ENCODE measurements around the gene PAN3. TPM values are rescaled to one million over a fixed set of nuclear protein-coding genes. Genes with fewer than 3 reads are reported as not detected.

Gene PAN3
- total and polyA plus RNA-seq, 4 donors = 10.3 to 65.4 (median 23.5) TPM

DNA sequence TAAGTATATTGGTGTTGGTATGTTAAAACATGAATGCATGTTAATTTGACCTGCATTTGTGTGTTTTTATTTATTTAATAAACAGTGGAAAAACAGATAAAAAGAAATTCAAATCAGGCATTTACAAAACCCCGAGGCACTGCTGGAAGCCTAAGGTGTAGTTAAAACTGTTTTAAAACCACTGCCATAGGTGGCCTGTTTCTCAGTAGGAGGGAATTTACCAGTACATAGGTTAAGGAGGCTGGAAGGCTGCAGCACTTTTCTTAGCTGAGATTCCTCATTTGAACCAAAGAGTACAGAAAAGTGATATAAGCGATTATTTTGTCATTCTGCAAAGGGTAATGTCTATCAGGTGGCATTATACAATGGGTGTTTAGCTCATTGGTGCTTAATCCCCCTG, 99.6 kb downstream of the PAN3 start:
- H3K27ac ChIP-seq (ENCODE audit: low read depth in 1 of 2, low read length in 1 of 2) = no peak overlapping the region
- ATAC-seq (ENCODE audit: insufficient read depth, low FRiP score) (no peak), DNase-seq (no peak)
- no peaks in the 10 kb centered on the region for H3K9me3 ChIP-seq (ENCODE audit: control insufficient read depth in 4 of 4, insufficient read depth in 3 of 4, low read length in 3 of 4)
- no peak overlapping the region for H3K4me3 ChIP-seq
- TF ChIP-seq, protein P1, sequence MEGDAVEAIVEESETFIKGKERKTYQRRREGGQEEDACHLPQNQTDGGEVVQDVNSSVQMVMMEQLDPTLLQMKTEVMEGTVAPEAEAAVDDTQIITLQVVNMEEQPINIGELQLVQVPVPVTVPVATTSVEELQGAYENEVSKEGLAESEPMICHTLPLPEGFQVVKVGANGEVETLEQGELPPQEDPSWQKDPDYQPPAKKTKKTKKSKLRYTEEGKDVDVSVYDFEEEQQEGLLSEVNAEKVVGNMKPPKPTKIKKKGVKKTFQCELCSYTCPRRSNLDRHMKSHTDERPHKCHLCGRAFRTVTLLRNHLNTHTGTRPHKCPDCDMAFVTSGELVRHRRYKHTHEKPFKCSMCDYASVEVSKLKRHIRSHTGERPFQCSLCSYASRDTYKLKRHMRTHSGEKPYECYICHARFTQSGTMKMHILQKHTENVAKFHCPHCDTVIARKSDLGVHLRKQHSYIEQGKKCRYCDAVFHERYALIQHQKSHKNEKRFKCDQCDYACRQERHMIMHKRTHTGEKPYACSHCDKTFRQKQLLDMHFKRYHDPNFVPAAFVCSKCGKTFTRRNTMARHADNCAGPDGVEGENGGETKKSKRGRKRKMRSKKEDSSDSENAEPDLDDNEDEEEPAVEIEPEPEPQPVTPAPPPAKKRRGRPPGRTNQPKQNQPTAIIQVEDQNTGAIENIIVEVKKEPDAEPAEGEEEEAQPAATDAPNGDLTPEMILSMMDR (IDR thresholded peaks at IDR 0.05; ENCODE audit: control extremely low read depth, extremely low read depth) = no peak
- no peaks in the 10 kb centered on the region for H3K4me1 ChIP-seq (ENCODE audit: control insufficient read depth in 5 of 5, insufficient read depth in 5 of 5, low read length in 5 of 5)
- 92 to 93% methylated on average over 2 of the region's 2 CpGs for WGBS, 2 donors
- no peaks in the 10 kb centered on the region for H3K27me3 ChIP-seq (ENCODE audit: control insufficient read depth in 3 of 3, insufficient read depth in 3 of 3, low read length in 2 of 3)
- peaks cover 2 to 13% (median 5%) of the 10 kb centered on the region in 4 donors for H3K36me3 ChIP-seq (ENCODE audit: control insufficient read depth in 4 of 4, insufficient read depth in 4 of 4, low read length in 4 of 4)
- no peak overlapping the region for H3K9ac ChIP-seq (ENCODE audit: insufficient read depth in 1 of 2, low read length in 2 of 2)

DNA sequence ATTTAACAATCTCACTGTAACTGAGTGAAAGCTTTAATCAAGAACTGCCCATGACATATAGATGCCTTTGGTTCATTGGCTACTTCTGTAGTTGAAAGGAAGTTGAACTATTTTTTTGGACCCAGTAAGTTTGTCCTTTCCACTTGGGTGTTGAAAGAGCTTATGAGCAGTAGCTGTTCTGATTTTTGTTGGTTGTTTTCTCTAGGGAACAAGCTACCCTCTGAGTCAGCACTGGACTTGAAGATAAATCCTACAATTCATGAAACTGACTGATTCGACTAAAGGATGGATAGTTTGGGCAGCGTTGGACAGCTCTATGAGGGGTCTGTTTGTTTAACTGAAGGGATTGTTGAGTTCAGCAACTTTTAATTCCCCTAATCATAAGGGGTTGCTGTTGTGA, 101.0 kb downstream of the PAN3 start:
- ATAC-seq (ENCODE audit: insufficient read depth, low FRiP score) (no peak), DNase-seq (no peak)
- Histone ChIP-seq H3K4me1 (ENCODE audit: control insufficient read depth in 5 of 5, insufficient read depth in 5 of 5, low read length in 5 of 5) (no peaks in the 10 kb centered on the region), H3K27ac (ENCODE audit: low read depth in 1 of 2, low read length in 1 of 2) (no peak overlapping the region), H3K36me3 (ENCODE audit: control insufficient read depth in 4 of 4, insufficient read depth in 4 of 4, low read length in 4 of 4) (peaks cover 2 to 13% (median 8%) of the 10 kb centered on the region in 4 donors), H3K9me3 (ENCODE audit: control insufficient read depth in 4 of 4, insufficient read depth in 3 of 4, low read length in 3 of 4) (no peaks in the 10 kb centered on the region), H3K4me3 (no peak overlapping the region), H3K27me3 (ENCODE audit: control insufficient read depth in 3 of 3, insufficient read depth in 3 of 3, low read length in 2 of 3) (no peaks in the 10 kb centered on the region), H3K9ac (ENCODE audit: insufficient read depth in 1 of 2, low read length in 2 of 2) (no peak overlapping the region)
- WGBS, 2 donors = 78 to 87% methylated on average over 2 of the region's 2 CpGs
- TF ChIP-seq, protein P1 (IDR thresholded peaks at IDR 0.05; ENCODE audit: control extremely low read depth, extremely low read depth) = no peak

DNA sequence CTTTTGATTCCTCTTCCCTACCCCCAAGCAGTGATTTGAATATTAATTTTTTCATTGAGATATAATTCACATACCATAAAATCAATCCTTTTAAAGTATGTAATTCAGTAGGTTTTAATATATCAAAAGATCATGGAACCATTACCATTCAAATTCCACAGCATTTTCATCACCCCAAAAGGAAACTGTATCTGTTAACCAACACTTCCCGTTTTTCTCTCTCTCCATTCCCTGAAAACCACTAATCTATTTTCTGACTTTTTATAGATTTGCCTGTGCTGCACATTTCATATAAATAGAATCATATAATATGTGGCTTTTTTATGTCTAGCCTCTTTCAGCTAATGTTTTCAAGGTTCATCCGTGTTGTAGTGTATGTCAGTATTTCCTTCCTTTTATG, 107.1 kb downstream of the PAN3 start:
- Histone ChIP-seq H3K27me3 (ENCODE audit: control insufficient read depth in 3 of 3, insufficient read depth in 3 of 3, low read length in 2 of 3) (no peaks in the 10 kb centered on the region), H3K4me1 (ENCODE audit: control insufficient read depth in 5 of 5, insufficient read depth in 5 of 5, low read length in 5 of 5) (no peaks in the 10 kb centered on the region), H3K36me3 (ENCODE audit: control insufficient read depth in 4 of 4, insufficient read depth in 4 of 4, low read length in 4 of 4) (peaks cover 2 to 16% (median 8%) of the 10 kb centered on the region in 4 donors), H3K4me3 (no peak overlapping the region), H3K9ac (ENCODE audit: insufficient read depth in 1 of 2, low read length in 2 of 2) (no peak overlapping the region), H3K9me3 (ENCODE audit: control insufficient read depth in 4 of 4, insufficient read depth in 3 of 4, low read length in 3 of 4) (peaks cover 0 to 2% (median 0%) of the 10 kb centered on the region in 4 donors), H3K27ac (ENCODE audit: low read depth in 1 of 2, low read length in 1 of 2) (no peak overlapping the region)
- WGBS, 2 donors = 23 to 66% methylated on average over 2 of the region's 2 CpGs
- ATAC-seq (ENCODE audit: insufficient read depth, low FRiP score) (no peak), DNase-seq (no peak)
- TF ChIP-seq, protein P1 (IDR thresholded peaks at IDR 0.05; ENCODE audit: control extremely low read depth, extremely low read depth) = no peak

DNA sequence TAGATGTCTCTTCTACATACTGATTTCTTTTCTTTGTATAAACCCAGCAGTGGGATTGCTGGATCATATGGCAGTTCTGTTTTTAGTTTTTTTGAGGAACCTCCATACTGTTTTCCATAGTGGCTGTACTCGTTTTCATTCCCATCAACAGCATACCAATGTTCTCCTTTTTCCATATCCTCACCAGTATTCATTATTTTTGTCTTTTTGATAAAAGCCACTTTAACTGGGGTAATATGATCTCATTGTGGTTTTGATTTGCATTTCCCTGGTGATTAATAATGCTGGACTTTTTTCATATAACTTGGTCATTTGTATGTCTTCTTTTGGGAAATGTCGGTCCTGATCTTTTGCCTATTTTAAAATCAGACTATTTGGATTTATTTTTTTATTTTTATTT, 108.5 kb downstream of the PAN3 start:
- ATAC-seq (ENCODE audit: insufficient read depth, low FRiP score) (no peak), DNase-seq (no peak)
- 91 to 94% methylated on average over 2 of the region's 2 CpGs for WGBS, 2 donors
- no peaks in the 10 kb centered on the region for H3K27me3 ChIP-seq (ENCODE audit: control insufficient read depth in 3 of 3, insufficient read depth in 3 of 3, low read length in 2 of 3)
- no peak overlapping the region for H3K9ac ChIP-seq (ENCODE audit: insufficient read depth in 1 of 2, low read length in 2 of 2)
- no peak overlapping the region for H3K4me3 ChIP-seq
- no peaks in the 10 kb centered on the region for H3K4me1 ChIP-seq (ENCODE audit: control insufficient read depth in 5 of 5, insufficient read depth in 5 of 5, low read length in 5 of 5)
- peaks cover 0 to 13% (median 5%) of the 10 kb centered on the region in 4 donors for H3K36me3 ChIP-seq (ENCODE audit: control insufficient read depth in 4 of 4, insufficient read depth in 4 of 4, low read length in 4 of 4)
- TF ChIP-seq, protein P1 (IDR thresholded peaks at IDR 0.05; ENCODE audit: control extremely low read depth, extremely low read depth) = no peak
- peaks cover 0 to 2% (median 0%) of the 10 kb centered on the region in 4 donors for H3K9me3 ChIP-seq (ENCODE audit: control insufficient read depth in 4 of 4, insufficient read depth in 3 of 4, low read length in 3 of 4)
- H3K27ac ChIP-seq (ENCODE audit: low read depth in 1 of 2, low read length in 1 of 2) = no peak overlapping the region

All from lung (tissue), 12 donors.